ENCODE results near the gene DLX2. TPM values are rescaled to one million over a fixed set of nuclear protein-coding genes. Genes with fewer than 3 reads are reported as not detected.
"Not testable (repeated sequence)": the region's sequence is repeated elsewhere in the genome, so short reads cannot be mapped to it uniquely, and the experiment has no call there.

DLX2 gene
- total RNA-seq, 1 donor from 2014 or later = not detected

- DNase-seq = no peak
- intact Hi-C loops (cut with DNase I) = no loop called here
- no peak for ATAC-seq (ENCODE audit: poor library complexity)
Observed at GRCh38 chr2:172072706-172073105, 30.0 kb downstream of the DLX2 start.

GRCh38 chr2:172072303-172072702 lies 30.4 kb downstream of the DLX2 start:
- intact Hi-C loops (cut with DNase I) = no loop called here
- DNase-seq = no peak
- ATAC-seq (ENCODE audit: poor library complexity) = no peak

DNA sequence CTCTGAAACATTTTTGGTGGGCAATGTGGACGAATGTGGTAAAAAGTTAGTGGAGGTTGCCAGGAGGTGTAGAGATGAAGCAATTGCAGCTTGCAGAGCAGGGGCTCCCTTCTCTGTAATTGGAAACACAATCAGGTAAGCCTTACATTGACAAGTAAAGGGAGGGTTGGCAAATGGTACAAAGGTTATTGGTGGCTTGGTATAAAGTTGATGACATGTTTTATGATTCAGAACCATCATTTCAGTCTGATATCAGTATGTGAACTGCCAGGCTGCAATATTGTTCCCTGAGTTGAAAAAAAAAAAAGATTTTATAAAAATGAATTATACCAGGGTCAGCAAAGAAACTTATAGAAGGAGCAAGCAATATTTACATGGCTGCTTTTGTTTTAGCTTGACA lies 31.8 kb downstream of the DLX2 start:
- ATAC-seq (ENCODE audit: poor library complexity) (no peak), DNase-seq (no peak)
- intact Hi-C loops (cut with DNase I) = no loop called here

DNA sequence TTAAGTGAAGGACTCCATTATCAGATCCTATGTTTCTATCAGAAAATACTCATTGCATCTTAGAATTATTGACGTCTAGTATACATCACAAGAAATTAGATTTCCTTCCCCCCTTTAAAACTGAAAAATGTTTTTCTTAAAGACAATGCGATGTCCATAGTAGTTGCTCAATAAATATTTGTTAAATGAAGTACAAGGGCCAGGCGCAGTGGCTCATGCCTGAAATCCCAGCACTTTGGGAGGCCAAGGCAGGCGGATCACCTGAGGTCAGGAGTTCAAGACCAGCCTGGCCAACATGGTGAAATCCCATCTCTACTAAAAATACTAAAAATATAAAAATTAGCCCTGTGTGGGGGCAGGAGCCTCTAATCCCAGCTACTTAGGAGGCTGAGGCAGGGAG lies 34.8 kb downstream of the DLX2 start:
- ATAC-seq (ENCODE audit: poor library complexity); DNase-seq; intact Hi-C loops (cut with DNase I): not testable (repeated sequence)

DNA sequence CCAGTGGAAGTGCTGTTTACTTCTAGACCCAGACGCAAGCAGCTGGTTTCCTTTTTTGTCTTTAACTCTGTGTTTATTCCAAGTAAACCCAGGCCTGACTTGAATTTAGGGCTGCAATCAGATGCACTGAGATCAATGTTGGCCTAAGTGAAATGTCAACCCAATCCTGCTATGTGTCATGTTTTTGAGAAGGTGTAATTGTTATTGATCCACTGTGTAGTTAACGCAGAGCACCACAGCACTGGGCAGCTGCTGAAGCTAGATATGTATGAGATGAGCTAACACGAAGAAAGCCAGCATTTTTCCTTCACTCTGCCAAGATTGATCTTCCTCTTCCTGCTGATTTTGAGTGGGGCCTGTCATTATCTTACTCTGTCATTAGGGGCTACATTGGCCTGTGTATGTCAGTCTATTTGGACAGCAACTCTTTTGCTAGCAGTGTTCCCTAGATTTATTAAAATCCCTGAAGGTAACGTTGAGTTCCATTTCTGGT lies 36.3 kb downstream of the DLX2 start:
- intact Hi-C loops (cut with DNase I) = no loop called here

GRCh38 chr2:172065111-172065510 lies 37.6 kb downstream of the DLX2 start:
- no peak for DNase-seq
- intact Hi-C loops (cut with DNase I) = no loop called here
- no peak for ATAC-seq (ENCODE audit: poor library complexity)

More for the DNA sequence above, 36.3 kb downstream of the DLX2 start:
- DNase-seq = no peak
- ATAC-seq (ENCODE audit: poor library complexity) = no peak

- intact Hi-C loops (cut with DNase I) = no loop called here
- no peak for DNase-seq
- no peak for ATAC-seq (ENCODE audit: poor library complexity)
Observed at GRCh38 chr2:172063446-172063845, 39.3 kb downstream of the DLX2 start.

DNA sequence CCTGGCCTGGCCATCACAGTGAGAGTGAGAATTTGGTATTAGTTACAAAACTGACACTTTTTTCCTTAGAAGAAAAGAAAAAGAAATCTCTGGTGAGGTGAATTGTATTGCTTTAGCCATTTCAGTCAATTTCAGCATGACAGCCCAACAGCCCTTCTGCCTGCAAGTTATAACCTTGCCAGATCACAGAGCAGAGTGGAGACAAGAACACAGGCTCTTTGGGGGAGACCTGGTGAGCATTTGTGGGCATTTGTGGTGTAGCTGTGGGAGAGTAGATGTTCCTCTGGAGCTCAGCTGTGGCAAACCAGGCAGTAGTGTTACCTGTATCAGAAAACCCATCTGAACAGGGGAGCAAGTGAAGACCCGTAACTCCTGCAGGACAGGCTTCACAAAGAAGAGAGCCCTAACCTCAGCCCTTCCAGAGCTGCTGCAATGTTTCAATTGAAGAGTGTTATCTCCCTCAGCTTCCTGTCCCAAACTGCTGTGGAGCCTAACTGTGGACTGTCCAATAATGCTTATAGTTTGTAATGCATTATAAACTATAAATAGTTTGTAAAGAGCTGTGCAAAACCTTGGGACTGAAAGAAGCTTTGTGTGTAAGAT lies 40.2 kb downstream of the DLX2 start:
- ATAC-seq (ENCODE audit: poor library complexity) = no peak
- intact Hi-C loops (cut with DNase I) = no loop called here

DNA sequence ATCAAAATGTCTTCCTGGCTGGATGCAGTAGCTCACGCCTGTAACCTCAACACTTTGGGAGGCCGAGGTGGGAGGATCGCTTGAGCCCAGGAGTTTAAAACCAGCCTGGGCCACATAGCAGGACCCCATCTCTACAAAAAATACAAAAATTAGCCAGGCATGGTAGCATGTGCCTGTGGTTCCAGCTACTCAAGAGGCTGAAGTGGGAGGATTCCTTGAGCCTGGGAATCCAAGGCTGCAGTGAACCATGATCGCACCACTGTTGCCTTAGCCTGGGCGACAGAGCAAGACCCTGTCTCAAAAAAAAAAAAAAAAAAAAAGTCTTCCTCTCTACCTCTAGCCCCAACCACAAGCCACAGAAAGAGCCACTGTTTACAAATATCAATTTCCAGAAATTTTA lies 42.6 kb downstream of the DLX2 start:
- ATAC-seq (ENCODE audit: poor library complexity); DNase-seq; intact Hi-C loops (cut with DNase I): not testable (repeated sequence)

More for the DNA sequence above, 40.2 kb downstream of the DLX2 start:
- no peak for DNase-seq

- ATAC-seq (ENCODE audit: poor library complexity) = no peak
- DNase-seq = no peak
- intact Hi-C loops (cut with DNase I) = no loop called here
Observed at GRCh38 chr2:172058660-172059059, 44.0 kb downstream of the DLX2 start.

GRCh38 chr2:172056293-172056692 lies 46.4 kb downstream of the DLX2 start:
- intact Hi-C loops (cut with DNase I) = no loop called here
- ATAC-seq (ENCODE audit: poor library complexity) (no peak), DNase-seq (no peak)

GRCh38 chr2:172053486-172053885 lies 49.2 kb downstream of the DLX2 start:
- no peak for ATAC-seq (ENCODE audit: poor library complexity)
- intact Hi-C loops (cut with DNase I) = no loop called here
- no peak for DNase-seq

GRCh38 chr2:172052000-172052983 lies 50.4 kb downstream of the DLX2 start:
- no peak for ATAC-seq (ENCODE audit: poor library complexity)
- intact Hi-C loops (cut with DNase I) = no loop called here
- DNase-seq = no peak

DNA sequence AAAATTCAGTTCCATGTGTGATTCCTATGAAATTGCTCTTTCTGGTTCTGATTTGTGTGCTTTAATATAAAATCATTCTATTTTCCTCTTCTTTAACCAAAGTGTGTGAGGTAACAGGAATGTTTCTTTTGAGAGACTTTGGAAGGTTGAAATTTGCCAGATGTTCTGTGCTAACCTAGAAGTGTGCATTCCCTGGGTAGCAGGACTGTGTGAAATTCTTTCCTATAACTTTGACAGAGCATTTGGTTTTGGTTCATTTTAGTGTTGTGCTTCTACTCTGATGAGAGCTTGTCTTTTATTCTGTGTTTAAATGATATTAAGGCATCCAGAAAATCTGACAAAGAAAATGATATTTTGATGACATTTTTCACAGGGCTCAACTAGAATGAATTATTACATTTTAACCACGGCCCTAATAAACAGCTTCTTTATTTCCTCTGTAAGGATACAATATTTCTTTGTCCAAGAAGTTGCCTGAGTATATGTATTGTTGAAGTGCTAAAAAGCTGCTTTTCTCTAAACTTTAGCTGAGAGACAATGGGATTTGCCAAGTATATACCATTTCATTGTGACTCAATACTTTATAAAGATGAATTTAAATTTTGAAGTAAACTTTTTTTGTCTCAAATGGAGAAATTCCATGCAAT lies 52.1 kb downstream of the DLX2 start:
- ATAC-seq (ENCODE audit: poor library complexity) = no peak
- intact Hi-C loops (cut with DNase I) = no loop called here
- DNase-seq = no peak

DNA sequence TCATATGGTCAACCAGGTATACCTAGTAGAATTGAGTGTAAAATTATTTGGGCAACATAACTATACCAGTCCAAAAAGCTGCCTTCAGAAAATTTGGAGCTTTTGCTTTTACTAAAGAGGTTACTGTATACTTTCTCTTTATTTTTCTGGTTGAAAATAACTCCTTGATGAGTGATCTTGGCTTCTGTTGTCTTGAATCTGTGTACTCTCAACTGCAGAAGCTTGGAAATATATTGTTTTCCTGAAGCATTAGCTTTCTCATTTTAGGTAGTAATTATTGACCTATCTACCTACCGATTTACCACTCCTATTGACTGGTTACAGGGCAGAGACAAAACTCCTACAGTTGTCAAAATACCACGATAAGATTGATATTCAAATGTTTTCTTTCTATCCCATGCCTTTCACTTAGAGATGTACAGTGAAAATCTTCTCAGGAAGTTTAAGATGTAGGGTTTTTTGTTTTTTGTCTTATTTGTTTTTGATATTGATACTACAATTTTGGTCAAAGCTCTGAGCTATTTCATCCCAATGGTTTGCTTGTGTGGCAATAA lies 53.1 kb downstream of the DLX2 start:
- ATAC-seq (ENCODE audit: poor library complexity) = no peak
- intact Hi-C loops (cut with DNase I) = no loop called here

More for the DNA sequence above, 53.1 kb downstream of the DLX2 start:
- no peak for DNase-seq
